Upper lobe of left lung (tissue), 6 donors: ENCODE measurements around the gene KLK1. TPM values are rescaled to one million over a fixed set of nuclear protein-coding genes. Genes with fewer than 3 reads are reported as not detected.

ENCODE experiments used
- ATAC-seq, 2 donors: fragments of 200-7000 bp; cut with Tn5 transposase; one replicate each; pipeline ENCODE4 v1.9.1; 2022; ENCODE audit warnings: mild to moderate bottlenecking in 2 of 2, moderate library complexity in 2 of 2; ENCODE audit not compliant: low FRiP score in 2 of 2
- DNase-seq, 2 donors: peaks; one replicate each; pipeline ENCODE4 v3.0.0-alpha.2; 2019 to 2020
- H3K27ac ChIP-seq, 4 donors: fragments of 200-600 bp; sonication (generic); one replicate each; pipeline ENCODE4 v1.5.1; 2016 to 2019
- H3K27me3 ChIP-seq, 4 donors: fragments of 200-600 bp; sonication (generic); one replicate each; pipeline ENCODE4 v1.5.1; 2017 to 2019
- H3K36me3 ChIP-seq, 4 donors: fragments of 200-600 bp; sonication (generic); one replicate each; pipeline ENCODE4 v1.5.1; 2016 to 2019
- H3K4me1 ChIP-seq, 4 donors: fragments of 200-600 bp; sonication (generic); one replicate each; pipeline ENCODE4 v1.5.1; 2018 to 2019
- H3K4me3 ChIP-seq, 4 donors: fragments of 200-600 bp; sonication (generic); one replicate each; pipeline ENCODE4 v1.5.1; 2017 to 2019; ENCODE audit warnings: mild to moderate bottlenecking in 2 of 4, moderate library complexity in 1 of 4
- H3K9me3 ChIP-seq, 4 donors: fragments of 200-600 bp; sonication (generic); one replicate each; pipeline ENCODE4 v1.5.1; 2018 to 2019
- CTCF ChIP-seq, 6 experiments: fragments of 450-650 bp in 4 of 6; fragments of 200-600 bp in 2 of 6; sonication (generic) in 2 of 6; IDR thresholded peaks; one replicate each; pipeline ENCODE4 v1.5.1; 2016 to 2019; ENCODE audit warnings: antibody characterized with exemption in 6 of 6
- EP300 ChIP-seq, 4 donors: sonication (generic); formaldehyde crosslinking; IDR thresholded peaks; one replicate each; pipeline ENCODE4 v1.5.1; 2017; ENCODE audit warnings: antibody characterized with exemption in 4 of 4, control low read depth in 2 of 4
- POLR2A ChIP-seq, 4 donors: fragments of 450-650 bp; IDR thresholded peaks; one replicate each; pipeline ENCODE4 v1.5.1; 2016 to 2017; ENCODE audit warnings: antibody characterized with exemption in 4 of 4, mild to moderate bottlenecking in 2 of 4
- POLR2AphosphoS5 ChIP-seq, 2 donors: sonication (generic); formaldehyde crosslinking; IDR thresholded peaks; one replicate each; pipeline ENCODE4 v1.5.1; 2017; ENCODE audit warnings: antibody characterized with exemption in 2 of 2
- WGBS, 2 donors: methylation state at CpG; one replicate each; pipeline ENCODE4 v1.1.5; 2017 to 2018; 5-methylcytosine and 5-hydroxymethylcytosine counted together
- total RNA-seq, 6 donors: library from RNA; depleted of rRNA in 4 of 6; stranded (reverse); fragments of >200 nt in 4 of 6; gene quantifications; one replicate each; pipeline versions ENCODE4 v1.1.0 to v1.2.1, GENCODE V29; 2016 to 2021
- donor health status: DM: no; HTN: no; CAD: no; lungs with moderate emphysema.
- donor health status: DM: no; HTN: yes; CAD: no; lungs with severe emphysema.

Gene KLK1
- total RNA-seq, 6 donors from 2014 or later, result 1.3 to 3.3 (median 2.0) TPM; not detected in 3

- ATAC-seq, result no peak
- no peak for DNase-seq
- no peaks in the 10 kb centered on the region for H3K36me3 ChIP-seq
- H3K4me1 ChIP-seq, result peaks cover 0 to 12% (median 8%) of the 10 kb centered on the region in 4 donors
- H3K27me3 ChIP-seq, result peaks cover 0 to 19% (median 7%) of the 10 kb centered on the region in 4 donors
- WGBS, 2 donors, result 45 to 55% methylated on average over 24 to 25 of the region's 25 CpGs
- TF ChIP-seq POLR2A (IDR thresholded peaks at IDR 0.05), result no peak
- no peak for TF ChIP-seq POLR2AphosphoS5 (IDR thresholded peaks at IDR 0.05)
- TF ChIP-seq EP300 (IDR thresholded peaks at IDR 0.05), result no peak
- no peak for TF ChIP-seq CTCF (IDR thresholded peaks at IDR 0.05)
- H3K27ac ChIP-seq, result no peak overlapping the region
- H3K9me3 ChIP-seq, result peaks cover 0 to 6% (median 4%) of the 10 kb centered on the region in 4 donors
- no peak overlapping the region for H3K4me3 ChIP-seq
Observed at GRCh38 chr19:50779504-50780457, 43.8 kb downstream of the KLK1 start.

- no peak overlapping the region for H3K27ac ChIP-seq
- H3K4me1 ChIP-seq, result peaks cover 0 to 12% (median 8%) of the 10 kb centered on the region in 4 donors
- TF ChIP-seq POLR2AphosphoS5 (IDR thresholded peaks at IDR 0.05), result no peak
- no peak for TF ChIP-seq EP300 (IDR thresholded peaks at IDR 0.05)
- TF ChIP-seq POLR2A (IDR thresholded peaks at IDR 0.05), result no peak
- no peak for TF ChIP-seq CTCF (IDR thresholded peaks at IDR 0.05)
- DNase-seq, result no peak
- H3K36me3 ChIP-seq, result no peaks in the 10 kb centered on the region
- H3K27me3 ChIP-seq, result peaks cover 0 to 19% (median 7%) of the 10 kb centered on the region in 4 donors
- H3K9me3 ChIP-seq, result peaks cover 0 to 6% (median 4%) of the 10 kb centered on the region in 4 donors
- no peak for ATAC-seq
- no peak overlapping the region for H3K4me3 ChIP-seq
- 61 to 68% methylated on average over 7 of the region's 7 CpGs for WGBS, 2 donors
Observed at GRCh38 chr19:50778906-50779430, 44.6 kb downstream of the KLK1 start.

- DNase-seq (peak in 1 of 2 donors; percentile 78), ATAC-seq (no peak)
- TF ChIP-seq EP300 (IDR thresholded peaks at IDR 0.05) (no peak), POLR2A (IDR thresholded peaks at IDR 0.05) (no peak), POLR2AphosphoS5 (IDR thresholded peaks at IDR 0.05) (no peak), CTCF (IDR thresholded peaks at IDR 0.05) (no peak)
- Histone ChIP-seq H3K36me3 (no peaks in the 10 kb centered on the region), H3K4me1 (peaks cover 0 to 7% (median 0%) of the 10 kb centered on the region in 4 donors), H3K9me3 (peaks cover 0 to 6% (median 4%) of the 10 kb centered on the region in 4 donors), H3K27ac (no peak overlapping the region), H3K27me3 (peaks cover 0 to 19% (median 7%) of the 10 kb centered on the region in 4 donors), H3K4me3 (no peak overlapping the region)
- 4 to 6% methylated on average over 22 to 30 of the region's 30 CpGs for WGBS, 2 donors
Observed at GRCh38 chr19:50777830-50778303, 45.7 kb downstream of the KLK1 start.

GRCh38 chr19:50777261-50777660, 46.3 kb downstream of the KLK1 start:
- Histone ChIP-seq H3K27ac (no peak overlapping the region), H3K4me3 (no peak overlapping the region), H3K36me3 (no peaks in the 10 kb centered on the region), H3K27me3 (peaks cover 0 to 19% (median 7%) of the 10 kb centered on the region in 4 donors), H3K9me3 (peaks cover 0 to 9% (median 4%) of the 10 kb centered on the region in 4 donors), H3K4me1 (peaks cover 0 to 7% (median 0%) of the 10 kb centered on the region in 4 donors)
- no peak for TF ChIP-seq CTCF (IDR thresholded peaks at IDR 0.05)
- TF ChIP-seq POLR2A (IDR thresholded peaks at IDR 0.05), result no peak
- no peak for TF ChIP-seq POLR2AphosphoS5 (IDR thresholded peaks at IDR 0.05)
- ATAC-seq (no peak), DNase-seq (no peak)
- WGBS, 2 donors, result 42 to 43% methylated on average over 4 of the region's 4 CpGs
